ENCODE measurements around the gene EDC4.
"Not testable (repeated sequence)": the region's sequence is repeated elsewhere in the genome, so short reads cannot be mapped to it uniquely, and the experiment has no call there.

EDC4 gene

DNA sequence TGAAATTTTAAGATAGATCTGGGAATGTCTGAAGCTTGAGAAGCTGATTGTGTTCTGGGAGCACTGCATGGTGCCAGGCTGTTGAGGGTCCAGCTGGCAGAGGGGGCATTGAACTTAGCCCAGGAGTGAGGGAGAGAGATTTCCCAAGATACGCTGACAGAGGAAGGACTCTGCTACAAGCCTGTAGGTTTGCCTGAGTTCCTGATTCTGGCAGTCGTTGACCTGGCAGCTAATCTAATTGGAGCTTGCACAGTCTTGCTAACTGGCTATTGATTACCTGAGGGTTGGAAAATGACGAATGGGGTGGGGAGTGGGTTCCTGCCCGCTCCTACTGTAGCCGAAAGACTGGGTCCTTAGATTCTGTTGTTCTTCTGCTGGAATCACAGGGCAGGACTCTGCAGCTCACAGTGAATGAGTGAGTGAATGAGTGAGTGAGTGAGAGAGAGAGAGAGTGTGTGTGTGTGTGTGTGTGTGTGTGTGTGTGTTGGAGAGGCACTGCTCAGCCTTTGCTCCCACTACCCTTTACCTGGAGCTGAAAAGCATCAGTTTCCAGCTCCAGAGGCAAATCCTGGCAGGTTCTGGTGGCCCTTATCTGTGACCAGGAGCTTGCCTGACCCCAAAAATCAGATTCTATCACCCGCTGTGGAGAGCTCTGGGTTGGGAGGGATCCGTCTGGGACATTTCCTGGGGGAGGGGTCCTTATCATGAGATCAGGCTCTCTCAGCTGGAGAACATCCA is 42.1 kb downstream of the EDC4 start:
- Histone ChIP-seq H3K4me2 (ENCODE audit: low read depth, low read length, poor library complexity, severe bottlenecking) (no peak overlapping the region), H3K79me2 (ENCODE audit: insufficient read depth, low read length) (no peaks in the 10 kb centered on the region), H3F3A (ENCODE audit: insufficient read depth) (no peaks in the 10 kb centered on the region), H3K4me3 (ENCODE audit: insufficient read depth, low read length, poor library complexity, severe bottlenecking) (no peak overlapping the region), H3K27me3 (ENCODE audit: low read length) (no peaks in the 10 kb centered on the region), H4K20me1 (ENCODE audit: low read depth, low read length) (no peaks in the 10 kb centered on the region), H2AFZ (ENCODE audit: low read depth, low read length, severe bottlenecking) (no peak overlapping the region), H3K9me2 (replicated peaks; ENCODE audit: insufficient read depth, low read length) (no peaks in the 10 kb centered on the region), H3K9ac (ENCODE audit: low read length) (no peak overlapping the region), H3K36me3 (ENCODE audit: low read length) (no peaks in the 10 kb centered on the region), H3K9me3 (ENCODE audit: insufficient read depth, low read length) (no peaks in the 10 kb centered on the region), H3K27ac (ENCODE audit: low read depth, low read length) (no peak overlapping the region)
- no peak for TF ChIP-seq EZH2phosphoT487 (conservative IDR thresholded peaks at IDR 0.05; ENCODE audit: low read length)
- TF ChIP-seq, protein P1, sequence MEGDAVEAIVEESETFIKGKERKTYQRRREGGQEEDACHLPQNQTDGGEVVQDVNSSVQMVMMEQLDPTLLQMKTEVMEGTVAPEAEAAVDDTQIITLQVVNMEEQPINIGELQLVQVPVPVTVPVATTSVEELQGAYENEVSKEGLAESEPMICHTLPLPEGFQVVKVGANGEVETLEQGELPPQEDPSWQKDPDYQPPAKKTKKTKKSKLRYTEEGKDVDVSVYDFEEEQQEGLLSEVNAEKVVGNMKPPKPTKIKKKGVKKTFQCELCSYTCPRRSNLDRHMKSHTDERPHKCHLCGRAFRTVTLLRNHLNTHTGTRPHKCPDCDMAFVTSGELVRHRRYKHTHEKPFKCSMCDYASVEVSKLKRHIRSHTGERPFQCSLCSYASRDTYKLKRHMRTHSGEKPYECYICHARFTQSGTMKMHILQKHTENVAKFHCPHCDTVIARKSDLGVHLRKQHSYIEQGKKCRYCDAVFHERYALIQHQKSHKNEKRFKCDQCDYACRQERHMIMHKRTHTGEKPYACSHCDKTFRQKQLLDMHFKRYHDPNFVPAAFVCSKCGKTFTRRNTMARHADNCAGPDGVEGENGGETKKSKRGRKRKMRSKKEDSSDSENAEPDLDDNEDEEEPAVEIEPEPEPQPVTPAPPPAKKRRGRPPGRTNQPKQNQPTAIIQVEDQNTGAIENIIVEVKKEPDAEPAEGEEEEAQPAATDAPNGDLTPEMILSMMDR (IDR thresholded peaks at IDR 0.05; ENCODE audit: insufficient read depth, low read length, poor library complexity, severe bottlenecking): no peak

DNA sequence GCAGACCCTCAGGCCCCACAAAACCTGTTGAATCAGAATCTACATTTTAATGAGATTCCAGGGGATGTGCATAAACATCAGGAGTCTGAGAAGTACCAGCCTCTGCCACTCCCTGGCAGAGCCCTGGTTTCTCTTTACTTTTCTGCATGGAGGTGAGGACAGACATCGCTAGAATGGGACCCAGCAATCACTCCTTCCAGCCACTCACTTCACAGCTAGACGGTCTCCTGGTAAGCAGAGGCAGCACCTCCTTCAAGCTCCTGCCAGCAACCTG is 42.6 kb downstream of the EDC4 start:
- not testable (repeated sequence) for H2AFZ ChIP-seq (ENCODE audit: low read depth, low read length, severe bottlenecking); H3K27ac ChIP-seq (ENCODE audit: low read depth, low read length); H3K9me2 ChIP-seq (replicated peaks; ENCODE audit: insufficient read depth, low read length); H3K4me3 ChIP-seq (ENCODE audit: insufficient read depth, low read length, poor library complexity, severe bottlenecking); H3K79me2 ChIP-seq (ENCODE audit: insufficient read depth, low read length); H3K27me3 ChIP-seq (ENCODE audit: low read length); H4K20me1 ChIP-seq (ENCODE audit: low read depth, low read length); H3K9ac ChIP-seq (ENCODE audit: low read length); H3K36me3 ChIP-seq (ENCODE audit: low read length); H3K4me2 ChIP-seq (ENCODE audit: low read depth, low read length, poor library complexity, severe bottlenecking); H3K9me3 ChIP-seq (ENCODE audit: insufficient read depth, low read length); H3F3A ChIP-seq (ENCODE audit: insufficient read depth)

DNA sequence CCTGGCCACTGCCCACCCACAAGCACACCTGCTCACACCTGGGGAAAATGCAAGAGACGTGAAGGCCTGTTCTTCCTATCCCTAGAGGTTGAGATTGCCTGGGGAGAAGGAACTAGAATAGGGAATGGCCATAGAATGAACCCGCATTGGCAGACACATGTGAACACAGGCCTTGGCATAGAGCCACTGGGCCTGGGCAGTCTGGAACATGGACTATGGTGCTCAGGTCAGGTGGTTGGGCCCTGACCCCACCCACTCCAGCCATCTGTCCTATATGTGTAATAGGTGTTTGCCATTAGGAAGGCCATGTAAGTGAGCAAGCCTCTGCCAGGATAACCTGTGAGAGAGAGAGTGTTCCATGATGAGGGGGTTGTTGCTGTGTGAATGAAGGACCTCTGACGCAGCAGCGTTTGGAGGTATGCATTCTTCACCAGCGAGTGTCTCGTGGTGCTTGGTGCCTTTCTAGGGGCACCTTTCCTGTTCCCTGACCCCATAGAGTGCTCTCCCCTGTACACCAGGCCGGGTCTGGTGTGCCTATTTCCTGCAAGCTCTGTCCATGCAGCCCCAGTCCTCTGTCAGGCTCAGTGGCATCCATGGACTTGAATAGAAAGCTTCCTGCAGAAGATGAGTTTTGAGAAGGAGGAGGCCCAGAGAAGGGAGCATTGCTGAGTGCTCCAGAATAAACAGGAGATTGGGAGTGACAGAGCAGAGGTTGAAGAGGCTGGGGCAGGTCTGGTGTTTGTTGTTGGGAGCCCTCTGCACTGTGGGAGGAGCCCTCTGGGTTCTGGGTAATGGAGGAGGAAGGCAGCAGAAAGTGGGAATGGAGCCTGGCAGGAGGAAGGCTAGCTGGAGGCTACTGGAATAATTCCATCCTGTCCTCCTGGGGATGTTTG is 43.2 kb downstream of the EDC4 start:
- Histone ChIP-seq H3K4me3 (ENCODE audit: insufficient read depth, low read length, poor library complexity, severe bottlenecking) (no peak overlapping the region), H2AFZ (ENCODE audit: low read depth, low read length, severe bottlenecking) (no peak overlapping the region), H3F3A (ENCODE audit: insufficient read depth) (no peaks in the 10 kb centered on the region), H4K20me1 (ENCODE audit: low read depth, low read length) (no peaks in the 10 kb centered on the region), H3K79me2 (ENCODE audit: insufficient read depth, low read length) (no peaks in the 10 kb centered on the region), H3K27me3 (ENCODE audit: low read length) (no peaks in the 10 kb centered on the region), H3K9me3 (ENCODE audit: insufficient read depth, low read length) (no peaks in the 10 kb centered on the region), H3K9ac (ENCODE audit: low read length) (no peak overlapping the region), H3K9me2 (replicated peaks; ENCODE audit: insufficient read depth, low read length) (no peaks in the 10 kb centered on the region), H3K36me3 (ENCODE audit: low read length) (no peaks in the 10 kb centered on the region), H3K27ac (ENCODE audit: low read depth, low read length) (no peak overlapping the region), H3K4me2 (ENCODE audit: low read depth, low read length, poor library complexity, severe bottlenecking) (no peak overlapping the region)
- TF ChIP-seq EZH2phosphoT487 (conservative IDR thresholded peaks at IDR 0.05; ENCODE audit: low read length): no peak
- TF ChIP-seq, protein P1 (IDR thresholded peaks at IDR 0.05; ENCODE audit: insufficient read depth, low read length, poor library complexity, severe bottlenecking): no peak

Data from SU-DHL-6 (cell line).